Stimulated activated CD4-positive, alpha-beta T cell treated with anti-CD3 and anti-CD28 coated beads, Interleukin-1b, Interleukin-23, amount 100 ng/mL, for 4 hours (primary cell): ENCODE data around the gene ZNF682.
"Not testable (repeated sequence)": the region's sequence is repeated elsewhere in the genome, so short reads cannot be mapped to it uniquely, and the experiment has no call there.

Experiments
- DNase-seq, 2 donors: peaks; one replicate each; pipeline ENCODE4 v3.0.0-alpha.2; 2020; ENCODE audit warnings: low read depth in 2 of 2

Gene ZNF682

DNA sequence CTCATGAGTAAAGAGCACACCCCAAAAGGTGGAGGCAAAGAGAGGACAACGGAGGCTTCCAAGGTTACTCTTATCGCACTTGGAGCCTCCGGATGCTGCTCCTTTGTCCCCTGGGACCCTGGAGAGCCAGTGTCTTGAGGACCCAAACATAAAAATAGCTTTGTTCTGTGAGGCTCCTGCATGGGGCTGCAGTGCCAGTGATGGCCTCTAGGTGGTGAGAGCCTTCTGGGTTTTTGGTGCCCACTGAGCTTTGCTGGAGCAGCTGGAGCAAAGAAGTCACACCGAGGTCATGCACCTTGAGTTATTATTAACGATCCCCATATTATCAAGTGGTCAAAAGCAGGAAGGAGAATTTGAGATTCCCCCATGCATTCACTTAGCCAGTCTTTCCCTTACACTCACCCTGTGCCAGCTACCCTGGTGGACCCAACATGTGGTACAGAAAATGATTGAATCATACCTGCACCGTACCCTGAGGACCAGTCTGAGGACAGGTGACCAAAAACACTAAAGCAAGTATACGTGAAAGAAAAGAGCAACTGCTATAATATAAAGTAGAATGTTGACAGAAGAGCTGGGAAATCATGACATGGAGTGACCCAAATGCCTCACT lies 41.5 kb downstream of the ZNF682 start:
- DNase-seq: peak; percentile 13 to 18

DNA sequence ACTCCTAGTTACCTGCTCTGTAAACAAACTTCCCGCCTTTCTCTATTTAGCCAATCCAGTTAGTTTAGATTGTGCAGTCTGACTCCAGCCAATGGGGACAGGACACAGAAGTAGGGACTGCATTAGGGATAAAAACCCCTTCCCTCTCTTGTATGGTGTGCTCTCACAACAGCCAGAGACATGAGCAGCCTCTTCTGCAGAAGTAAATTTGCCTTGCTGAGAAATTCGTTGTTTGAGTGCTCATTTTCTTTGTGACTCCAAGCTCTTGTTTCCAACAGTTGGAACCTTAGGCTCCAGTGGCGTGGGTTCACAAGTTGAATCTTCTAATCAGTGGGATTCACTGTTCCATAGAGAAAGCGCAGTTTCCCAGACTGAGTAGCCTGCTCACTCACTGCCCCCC lies 72.4 kb downstream of the ZNF682 start:
- no peak for DNase-seq

DNA sequence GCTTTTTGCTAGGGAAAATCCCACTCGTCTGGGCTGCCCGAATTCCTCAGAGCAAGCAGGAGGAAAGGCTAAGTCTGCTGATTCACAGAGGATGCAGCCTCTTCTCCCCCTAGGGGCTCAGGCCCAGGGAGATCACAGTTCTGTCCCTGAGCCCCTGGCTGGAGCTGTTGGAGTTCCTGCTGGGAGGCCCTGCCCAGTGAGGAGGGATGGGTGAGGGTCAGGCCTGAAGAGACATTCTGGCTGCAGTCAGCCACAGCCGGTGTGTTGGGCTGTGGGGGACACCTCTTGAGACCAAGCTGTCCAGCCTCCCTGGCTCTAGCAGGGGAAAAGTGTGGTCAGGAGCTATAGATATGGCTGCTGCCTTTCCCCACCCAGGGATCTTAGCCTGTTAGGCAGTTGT lies 73.2 kb downstream of the ZNF682 start:
- not testable (repeated sequence) for DNase-seq

DNA sequence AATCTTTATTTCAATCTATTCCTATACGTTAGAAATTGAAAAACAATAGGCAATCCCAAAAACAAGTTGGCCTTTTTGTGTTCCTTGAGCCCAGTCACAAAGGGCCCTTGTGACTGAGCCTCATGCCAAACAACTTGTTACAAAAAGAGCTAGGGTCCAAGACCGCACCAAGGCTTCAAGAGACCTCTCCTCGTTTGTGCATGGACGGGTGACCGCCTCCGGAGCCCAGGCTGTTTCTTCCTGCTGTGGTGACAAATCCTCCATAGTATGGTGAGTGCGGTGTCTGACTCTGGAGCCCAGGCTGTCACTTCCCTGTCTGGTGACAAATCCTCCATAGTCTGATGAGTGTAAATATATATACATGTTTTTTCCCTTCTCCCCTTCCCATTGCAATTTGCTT lies 74.9 kb downstream of the ZNF682 start:
- DNase-seq: no peak

DNA sequence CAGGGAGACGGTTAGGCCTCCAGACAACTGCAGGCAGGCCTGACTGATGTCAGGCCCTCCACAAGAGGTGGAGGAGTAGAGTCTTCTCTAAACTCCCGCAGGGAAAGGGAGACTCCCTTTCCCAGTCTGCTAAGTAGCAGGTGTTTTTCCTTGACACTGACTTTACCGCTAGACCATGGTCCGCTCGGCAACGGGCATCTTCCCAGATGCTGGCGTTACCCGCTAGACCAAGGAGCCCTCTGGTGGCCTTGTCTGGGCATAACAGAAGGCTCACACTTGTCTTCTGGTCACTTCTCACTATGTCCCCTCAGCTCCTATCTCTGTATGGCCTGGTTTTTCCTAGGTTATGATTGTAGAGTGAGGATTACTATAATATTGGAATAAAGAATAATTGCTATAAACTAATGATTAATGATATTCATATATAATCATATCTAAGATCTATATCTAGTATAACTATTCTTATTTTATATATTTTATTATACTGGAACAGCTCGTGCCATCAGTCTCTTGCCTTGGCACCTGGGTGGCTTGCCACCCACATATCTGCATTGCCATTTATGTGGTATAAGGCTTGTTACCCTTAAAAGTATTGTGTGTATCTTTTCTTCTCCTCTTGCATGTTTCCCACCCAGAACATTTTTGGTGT lies 80.0 kb downstream of the ZNF682 start:
- peak; percentile 46 to 49 for DNase-seq

DNA sequence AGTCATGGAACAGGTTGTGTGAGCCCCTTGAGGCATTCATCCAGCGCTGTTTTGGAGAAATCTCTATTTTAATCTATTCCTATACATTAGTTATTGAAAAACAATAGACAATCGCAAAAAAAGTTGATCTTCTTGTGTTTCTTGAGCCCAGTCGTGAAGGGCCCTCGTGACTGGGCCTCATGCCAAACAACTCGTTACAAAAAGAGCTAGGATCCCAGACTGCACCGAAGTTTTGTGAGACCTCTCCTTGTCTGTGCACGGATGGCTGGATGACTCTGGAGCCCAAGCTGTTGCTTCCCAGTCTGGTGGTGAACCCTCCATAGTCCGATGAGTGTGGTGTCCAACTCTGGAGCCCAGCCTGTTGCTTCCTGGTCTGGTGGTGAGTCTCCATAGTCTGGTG lies 81.5 kb downstream of the ZNF682 start:
- DNase-seq: not testable (repeated sequence)

DNA sequence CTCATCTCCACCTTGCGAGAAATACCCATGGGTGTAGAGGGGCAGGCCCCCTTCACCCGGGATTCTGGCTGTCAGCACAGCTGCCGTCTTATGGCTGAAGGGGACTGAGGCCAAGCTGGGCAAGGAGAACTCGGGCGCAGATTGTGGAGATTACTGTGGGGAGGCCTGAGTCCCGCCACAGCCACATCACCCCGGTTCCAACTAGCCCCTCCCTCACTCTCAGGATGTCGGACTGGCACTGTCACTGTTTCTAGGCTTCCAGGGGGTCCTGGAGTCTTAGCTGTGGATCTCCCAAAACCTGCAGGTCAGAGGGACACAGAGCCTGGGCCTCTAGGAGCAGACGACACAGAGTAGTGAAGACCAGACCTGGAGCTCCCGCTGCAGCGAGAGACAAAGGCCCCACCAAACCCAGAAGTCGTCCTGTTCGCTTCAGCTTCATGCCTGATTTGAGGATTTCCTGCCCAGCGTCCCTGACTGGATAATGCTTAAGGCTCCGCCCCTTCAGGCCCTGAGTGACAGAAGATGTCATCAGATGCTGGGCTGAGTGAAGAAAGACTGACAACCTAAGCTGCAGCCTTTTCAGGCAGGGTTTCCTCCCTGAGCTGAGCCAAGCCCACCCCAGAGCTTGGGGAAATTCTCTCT lies 82.8 kb downstream of the ZNF682 start:
- DNase-seq: no peak

DNA sequence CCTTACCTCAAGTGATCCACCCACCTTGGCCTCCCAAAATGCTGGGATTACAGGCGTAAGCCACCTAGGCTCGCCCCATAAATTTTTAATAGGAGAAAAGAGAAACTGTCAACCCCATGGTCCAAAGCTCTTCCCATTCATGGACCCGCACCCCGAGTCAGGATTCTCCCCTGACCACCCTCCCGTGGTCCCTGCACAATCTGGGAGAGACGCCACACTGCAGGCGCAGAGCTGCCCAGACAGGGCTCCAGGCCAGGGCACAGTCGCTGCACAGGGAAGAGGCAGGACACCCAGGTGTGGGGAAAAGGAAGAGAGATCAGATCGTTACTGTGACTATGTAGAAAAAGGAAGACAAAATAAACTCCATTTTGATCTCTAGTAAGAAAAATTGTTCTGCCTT lies 84.1 kb downstream of the ZNF682 start:
- DNase-seq: no peak
